ENCODE results near the gene RASAL3.

GRCh38 chr19:15464394-15465385, at the start of gene RASAL3:
- TF ChIP-seq, protein P1, sequence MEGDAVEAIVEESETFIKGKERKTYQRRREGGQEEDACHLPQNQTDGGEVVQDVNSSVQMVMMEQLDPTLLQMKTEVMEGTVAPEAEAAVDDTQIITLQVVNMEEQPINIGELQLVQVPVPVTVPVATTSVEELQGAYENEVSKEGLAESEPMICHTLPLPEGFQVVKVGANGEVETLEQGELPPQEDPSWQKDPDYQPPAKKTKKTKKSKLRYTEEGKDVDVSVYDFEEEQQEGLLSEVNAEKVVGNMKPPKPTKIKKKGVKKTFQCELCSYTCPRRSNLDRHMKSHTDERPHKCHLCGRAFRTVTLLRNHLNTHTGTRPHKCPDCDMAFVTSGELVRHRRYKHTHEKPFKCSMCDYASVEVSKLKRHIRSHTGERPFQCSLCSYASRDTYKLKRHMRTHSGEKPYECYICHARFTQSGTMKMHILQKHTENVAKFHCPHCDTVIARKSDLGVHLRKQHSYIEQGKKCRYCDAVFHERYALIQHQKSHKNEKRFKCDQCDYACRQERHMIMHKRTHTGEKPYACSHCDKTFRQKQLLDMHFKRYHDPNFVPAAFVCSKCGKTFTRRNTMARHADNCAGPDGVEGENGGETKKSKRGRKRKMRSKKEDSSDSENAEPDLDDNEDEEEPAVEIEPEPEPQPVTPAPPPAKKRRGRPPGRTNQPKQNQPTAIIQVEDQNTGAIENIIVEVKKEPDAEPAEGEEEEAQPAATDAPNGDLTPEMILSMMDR (conservative IDR thresholded peaks at IDR 0.05; ENCODE audit: low read depth, low read length) = no peak
- TF ChIP-seq EZH2 (IDR thresholded peaks at IDR 0.05; ENCODE audit: low read length, unreplicated experiment) (no peak), EZH2phosphoT487 (IDR thresholded peaks at IDR 0.05; ENCODE audit: borderline replicate concordance, low read length) (no peak)

Measured in PC-3 (cell line).